GM23338 (cell line): Measurements from ENCODE around the gene AIP.

Source experiments
- CREB1 ChIP-seq: fragments of 250-450 bp; sonication (Bioruptor Pico); IDR thresholded peaks from 2 replicates; pipeline ENCODE4 v1.5.0; 2020; ENCODE audit warnings: low read depth, mild to moderate bottlenecking, moderate library complexity
- EZH2 ChIP-seq: fragments of 200-600 bp; sonication (generic); IDR thresholded peaks from one replicate; pipeline ENCODE4 v1.8.0; 2017; ENCODE audit warnings: antibody characterized with exemption, mild to moderate bottlenecking, low read depth; ENCODE audit not compliant: unreplicated experiment
- EZH2phosphoT487 ChIP-seq: fragments of 200-600 bp; sonication (generic); IDR thresholded peaks from one replicate; pipeline ENCODE4 v1.8.1; 2018; ENCODE audit warnings: antibody characterized with exemption; ENCODE audit not compliant: unreplicated experiment
- JUNB ChIP-seq: IDR thresholded peaks from one replicate; pipeline ENCODE4 v1.6.1; 2016; ENCODE audit warnings: antibody characterized with exemption; ENCODE audit not compliant: unreplicated experiment
- POLR2AphosphoS5 ChIP-seq: IDR thresholded peaks from 2 replicates; pipeline ENCODE4 v1.6.1; 2016; ENCODE audit warnings: antibody characterized with exemption, low read depth
- STAT1 ChIP-seq: IDR thresholded peaks from one replicate; pipeline ENCODE4 v1.6.1; 2016; ENCODE audit warnings: antibody characterized with exemption; ENCODE audit not compliant: unreplicated experiment
- ZNF114 ChIP-seq: fragments of 250-450 bp; sonication (Bioruptor Pico); IDR thresholded peaks from 2 replicates; pipeline ENCODE4 v1.5.0; 2020; ENCODE audit warnings: mild to moderate bottlenecking, moderate library complexity
- ZNF331 ChIP-seq: fragments of 250-450 bp; sonication (Bioruptor Pico); IDR thresholded peaks from 2 replicates; pipeline ENCODE4 v1.5.0; 2020; ENCODE audit warnings: low read depth, mild to moderate bottlenecking, moderate library complexity
- TF ChIP-seq, protein P1 (sequence below), 2 experiments: fragments of 200-600 bp in 1 of 2; sonication (generic) in 1 of 2; conservative IDR thresholded peaks; 2 replicates each; pipeline versions ENCODE4 v1.5.1 to v1.6.1; 2016 to 2017; ENCODE audit warnings: antibody characterized with exemption in 2 of 2, low read depth in 2 of 2, mild to moderate bottlenecking in 2 of 2, moderate library complexity in 1 of 2
- TF ChIP-seq, protein P2 (sequence below): IDR thresholded peaks from one replicate; pipeline ENCODE4 v1.6.1; 2018; ENCODE audit warnings: antibody characterized with exemption; ENCODE audit not compliant: unreplicated experiment
- TF ChIP-seq, protein P3 (sequence below): IDR thresholded peaks from 2 replicates; pipeline ENCODE4 v1.6.1; 2016; ENCODE audit warnings: antibody characterized with exemption

DNA sequence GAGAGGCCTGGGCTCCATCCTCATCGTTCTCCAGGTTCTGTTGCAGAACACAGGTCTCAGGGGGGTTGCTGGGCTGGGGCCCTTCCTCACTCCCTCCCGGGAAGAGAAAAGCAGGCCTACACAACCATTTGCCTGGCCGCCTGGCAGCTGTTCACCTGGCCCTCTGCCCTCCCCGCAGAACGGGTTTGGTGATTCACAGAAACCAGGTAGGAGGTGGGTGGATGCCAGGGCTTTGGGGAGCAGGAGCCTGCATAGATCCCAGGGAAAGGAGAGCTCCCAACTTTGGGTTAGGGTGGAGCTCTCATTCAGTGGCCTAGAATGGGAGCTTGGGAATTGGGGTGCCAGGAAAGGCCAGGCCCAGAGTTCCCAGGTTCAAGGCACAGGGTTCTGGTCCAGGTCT is 14.8 kb upstream of the AIP start:
- TF ChIP-seq, protein P1, sequence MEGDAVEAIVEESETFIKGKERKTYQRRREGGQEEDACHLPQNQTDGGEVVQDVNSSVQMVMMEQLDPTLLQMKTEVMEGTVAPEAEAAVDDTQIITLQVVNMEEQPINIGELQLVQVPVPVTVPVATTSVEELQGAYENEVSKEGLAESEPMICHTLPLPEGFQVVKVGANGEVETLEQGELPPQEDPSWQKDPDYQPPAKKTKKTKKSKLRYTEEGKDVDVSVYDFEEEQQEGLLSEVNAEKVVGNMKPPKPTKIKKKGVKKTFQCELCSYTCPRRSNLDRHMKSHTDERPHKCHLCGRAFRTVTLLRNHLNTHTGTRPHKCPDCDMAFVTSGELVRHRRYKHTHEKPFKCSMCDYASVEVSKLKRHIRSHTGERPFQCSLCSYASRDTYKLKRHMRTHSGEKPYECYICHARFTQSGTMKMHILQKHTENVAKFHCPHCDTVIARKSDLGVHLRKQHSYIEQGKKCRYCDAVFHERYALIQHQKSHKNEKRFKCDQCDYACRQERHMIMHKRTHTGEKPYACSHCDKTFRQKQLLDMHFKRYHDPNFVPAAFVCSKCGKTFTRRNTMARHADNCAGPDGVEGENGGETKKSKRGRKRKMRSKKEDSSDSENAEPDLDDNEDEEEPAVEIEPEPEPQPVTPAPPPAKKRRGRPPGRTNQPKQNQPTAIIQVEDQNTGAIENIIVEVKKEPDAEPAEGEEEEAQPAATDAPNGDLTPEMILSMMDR (conservative IDR thresholded peaks at IDR 0.05; ENCODE audit: low read depth in 2 of 2): no peak
- TF ChIP-seq CREB1 (CRISPR knock-in tag) (no peak), POLR2AphosphoS5 (no peak), EZH2 (no peak), EZH2phosphoT487 (no peak), ZNF114 (CRISPR knock-in tag) (no peak), ZNF331 (no peak), JUNB (no peak), STAT1 (no peak)
- TF ChIP-seq, protein P2, sequence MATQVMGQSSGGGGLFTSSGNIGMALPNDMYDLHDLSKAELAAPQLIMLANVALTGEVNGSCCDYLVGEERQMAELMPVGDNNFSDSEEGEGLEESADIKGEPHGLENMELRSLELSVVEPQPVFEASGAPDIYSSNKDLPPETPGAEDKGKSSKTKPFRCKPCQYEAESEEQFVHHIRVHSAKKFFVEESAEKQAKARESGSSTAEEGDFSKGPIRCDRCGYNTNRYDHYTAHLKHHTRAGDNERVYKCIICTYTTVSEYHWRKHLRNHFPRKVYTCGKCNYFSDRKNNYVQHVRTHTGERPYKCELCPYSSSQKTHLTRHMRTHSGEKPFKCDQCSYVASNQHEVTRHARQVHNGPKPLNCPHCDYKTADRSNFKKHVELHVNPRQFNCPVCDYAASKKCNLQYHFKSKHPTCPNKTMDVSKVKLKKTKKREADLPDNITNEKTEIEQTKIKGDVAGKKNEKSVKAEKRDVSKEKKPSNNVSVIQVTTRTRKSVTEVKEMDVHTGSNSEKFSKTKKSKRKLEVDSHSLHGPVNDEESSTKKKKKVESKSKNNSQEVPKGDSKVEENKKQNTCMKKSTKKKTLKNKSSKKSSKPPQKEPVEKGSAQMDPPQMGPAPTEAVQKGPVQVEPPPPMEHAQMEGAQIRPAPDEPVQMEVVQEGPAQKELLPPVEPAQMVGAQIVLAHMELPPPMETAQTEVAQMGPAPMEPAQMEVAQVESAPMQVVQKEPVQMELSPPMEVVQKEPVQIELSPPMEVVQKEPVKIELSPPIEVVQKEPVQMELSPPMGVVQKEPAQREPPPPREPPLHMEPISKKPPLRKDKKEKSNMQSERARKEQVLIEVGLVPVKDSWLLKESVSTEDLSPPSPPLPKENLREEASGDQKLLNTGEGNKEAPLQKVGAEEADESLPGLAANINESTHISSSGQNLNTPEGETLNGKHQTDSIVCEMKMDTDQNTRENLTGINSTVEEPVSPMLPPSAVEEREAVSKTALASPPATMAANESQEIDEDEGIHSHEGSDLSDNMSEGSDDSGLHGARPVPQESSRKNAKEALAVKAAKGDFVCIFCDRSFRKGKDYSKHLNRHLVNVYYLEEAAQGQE: no peak
- TF ChIP-seq, protein P3, sequence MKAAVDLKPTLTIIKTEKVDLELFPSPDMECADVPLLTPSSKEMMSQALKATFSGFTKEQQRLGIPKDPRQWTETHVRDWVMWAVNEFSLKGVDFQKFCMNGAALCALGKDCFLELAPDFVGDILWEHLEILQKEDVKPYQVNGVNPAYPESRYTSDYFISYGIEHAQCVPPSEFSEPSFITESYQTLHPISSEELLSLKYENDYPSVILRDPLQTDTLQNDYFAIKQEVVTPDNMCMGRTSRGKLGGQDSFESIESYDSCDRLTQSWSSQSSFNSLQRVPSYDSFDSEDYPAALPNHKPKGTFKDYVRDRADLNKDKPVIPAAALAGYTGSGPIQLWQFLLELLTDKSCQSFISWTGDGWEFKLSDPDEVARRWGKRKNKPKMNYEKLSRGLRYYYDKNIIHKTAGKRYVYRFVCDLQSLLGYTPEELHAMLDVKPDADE: no peak
